IMR-90 (cell line): ENCODE data around the gene HMGCL. TPM values are rescaled to one million over a fixed set of nuclear protein-coding genes. Genes with fewer than 3 reads are reported as not detected.

ENCODE experiments used
- ATAC-seq: fragments of 200-7000 bp; cut with Tn5 transposase; 2 replicates; pipeline ENCODE4 v1.9.1; 2020; ENCODE audit warnings: low read depth, mild to moderate bottlenecking, moderate library complexity
- BruUV-seq: library from RNA; stranded (reverse); fragments of 400-500 nt; replicated peaks from 2 replicates; lab custom pipeline; 2021; lab: Mats Ljungman, UMichigan
- CTCF ChIA-PET: fragments of 300-600 bp; formaldehyde crosslinking; extraction: SDS; loops from one replicate; lab custom pipeline; 2021; ENCODE audit warnings: antibody characterized with exemption; lab: Yijun Ruan, JAX
- POLR2A ChIA-PET: fragments of 300-600 bp; sonication (Branson Sonifier 250); formaldehyde crosslinking; loops from one replicate; lab custom pipeline; 2022; ENCODE audit warnings: antibody characterized with exemption; ENCODE audit not compliant: unreplicated experiment; lab: Charles Lee
- DNase-seq: peaks from one replicate; pipeline ENCODE4 v3.0.0; 2013
- H2AFZ ChIP-seq: replicated peaks from 2 replicates; pipeline ENCODE3; 2013; ENCODE audit warnings: low read length, mild to moderate bottlenecking; ENCODE audit not compliant: poor library complexity
- H2AK5ac ChIP-seq: 2 replicates; pipeline ENCODE4 v1.6.1; 2013; ENCODE audit warnings: low read depth, low read length, inconsistent platforms
- H2AK9ac ChIP-seq: replicated peaks from 2 replicates; pipeline ENCODE3; 2013; ENCODE audit warnings: mild to moderate bottlenecking, low read depth, low read length, moderate library complexity; ENCODE audit not compliant: poor library complexity
- H2BK120ac ChIP-seq: 2 replicates; pipeline ENCODE4 v1.6.1; 2013; ENCODE audit warnings: low read depth, low read length, inconsistent platforms
- H2BK15ac ChIP-seq: 3 replicates; pipeline ENCODE4 v1.6.1; 2013; ENCODE audit warnings: low read depth, low read length, inconsistent platforms
- H2BK20ac ChIP-seq: 2 replicates; pipeline ENCODE4 v1.6.1; 2013; ENCODE audit warnings: low read depth, mild to moderate bottlenecking, inconsistent platforms, low read length, moderate library complexity
- H2BK5ac ChIP-seq: 2 replicates; pipeline ENCODE4 v1.6.1; 2013; ENCODE audit warnings: mild to moderate bottlenecking, low read depth, low read length, inconsistent platforms; ENCODE audit not compliant: poor library complexity, severe bottlenecking
- H3K14ac ChIP-seq: replicated peaks from 2 replicates; pipeline ENCODE4 v1.6.1; 2013; ENCODE audit warnings: low read depth, low read length, inconsistent platforms
- H3K18ac ChIP-seq: 2 replicates; pipeline ENCODE4 v1.6.1; 2013; ENCODE audit warnings: low read depth, low read length, control low read depth
- H3K23ac ChIP-seq: 2 replicates; pipeline ENCODE4 v1.6.1; 2013; ENCODE audit warnings: low read depth, low read length, inconsistent platforms
- H3K27ac ChIP-seq: 2 replicates; pipeline ENCODE4 v1.5.1; 2013; ENCODE audit warnings: mild to moderate bottlenecking, control low read depth, low read length; ENCODE audit not compliant: insufficient read depth
- H3K27me3 ChIP-seq: 2 replicates; pipeline ENCODE4 v1.6.1; 2013; ENCODE audit warnings: low read length; ENCODE audit not compliant: control insufficient read depth, insufficient read depth
- H3K36me3 ChIP-seq: 2 replicates; pipeline ENCODE4 v1.6.1; 2013; ENCODE audit warnings: low read length, mixed read lengths; ENCODE audit not compliant: control insufficient read depth, insufficient read depth
- H3K4ac ChIP-seq: 2 replicates; pipeline ENCODE4 v1.6.1; 2013; ENCODE audit warnings: low read depth, low read length, inconsistent platforms
- H3K4me1 ChIP-seq: 2 replicates; pipeline ENCODE4 v1.6.1; 2013; ENCODE audit warnings: low read length, mixed read lengths; ENCODE audit not compliant: control insufficient read depth, insufficient read depth
- H3K4me2 ChIP-seq: 2 replicates; pipeline ENCODE4 v1.6.1; 2013; ENCODE audit warnings: low read depth, mild to moderate bottlenecking, control low read depth, low read length, moderate library complexity
- H3K4me3 ChIP-seq: 2 replicates; pipeline ENCODE4 v1.5.1; 2013; ENCODE audit warnings: low read depth, mild to moderate bottlenecking, control low read depth, low read length, moderate library complexity; ENCODE audit not compliant: insufficient read depth
- H3K56ac ChIP-seq: 2 replicates; pipeline ENCODE4 v1.6.1; 2013; ENCODE audit warnings: low read length, inconsistent platforms; ENCODE audit not compliant: insufficient read depth; ENCODE audit errors: extremely low read depth
- H3K79me1 ChIP-seq, 2 experiments: 2 replicates each; pipeline ENCODE4 v1.6.1; 2013; ENCODE audit warnings: low read length in 2 of 2, inconsistent platforms in 1 of 2, low read depth in 1 of 2
- H3K9ac ChIP-seq: 2 replicates; pipeline ENCODE4 v1.6.1; 2013; ENCODE audit warnings: low read depth, low read length, control low read depth
- H3K9me1 ChIP-seq: 2 replicates; pipeline ENCODE4 v1.6.1; 2013; ENCODE audit warnings: low read length, inconsistent platforms; ENCODE audit not compliant: insufficient read depth
- H3K9me3 ChIP-seq: 2 replicates; pipeline ENCODE4 v1.6.1; 2013; ENCODE audit warnings: low read length; ENCODE audit not compliant: control insufficient read depth, insufficient read depth
- H4K20me1 ChIP-seq: 2 replicates; pipeline ENCODE4 v1.6.1; 2013; ENCODE audit warnings: low read length, inconsistent platforms; ENCODE audit not compliant: insufficient read depth
- H4K5ac ChIP-seq: 2 replicates; pipeline ENCODE4 v1.6.1; 2013; ENCODE audit warnings: mild to moderate bottlenecking, low read depth, low read length, control low read depth
- H4K8ac ChIP-seq, 2 experiments: 2 replicates each; pipeline ENCODE4 v1.6.1; 2013; ENCODE audit warnings: low read depth in 2 of 2, low read length in 2 of 2, control low read depth in 1 of 2, inconsistent platforms in 1 of 2
- H4K91ac ChIP-seq: 2 replicates; pipeline ENCODE4 v1.6.1; 2013; ENCODE audit warnings: low read depth, low read length, inconsistent platforms; ENCODE audit not compliant: insufficient read depth
- CEBPB ChIP-seq: IDR thresholded peaks from 2 replicates; pipeline ENCODE4 v1.6.1; 2012; ENCODE audit warnings: low read depth, low read length, improper control_type of control experiment
- CHD1 ChIP-seq: IDR thresholded peaks from 2 replicates; pipeline ENCODE4 v1.6.1; 2012; ENCODE audit warnings: low read depth, low read length, improper control_type of control experiment
- ELK1 ChIP-seq: fragments of 150-350 bp; IDR thresholded peaks from 2 replicates; pipeline ENCODE4 v1.6.1; 2016; ENCODE audit warnings: low read depth, mild to moderate bottlenecking, low read length, moderate library complexity, borderline replicate concordance
- MAFK ChIP-seq: IDR thresholded peaks from 2 replicates; pipeline ENCODE4 v1.6.1; 2012; ENCODE audit warnings: low read depth, low read length, improper control_type of control experiment
- MAZ ChIP-seq: IDR thresholded peaks from 2 replicates; pipeline ENCODE4 v1.6.1; 2012; ENCODE audit warnings: low read depth, mild to moderate bottlenecking, low read length, improper control_type of control experiment, moderate library complexity, borderline replicate concordance
- MXI1 ChIP-seq: IDR thresholded peaks from 2 replicates; pipeline ENCODE4 v1.6.1; 2012; ENCODE audit warnings: low read depth, mild to moderate bottlenecking, low read length, moderate library complexity, borderline replicate concordance
- NFE2L2 ChIP-seq: fragments of 150-350 bp; IDR thresholded peaks from 2 replicates; pipeline ENCODE4 v1.6.1; 2016; ENCODE audit warnings: low read depth, mild to moderate bottlenecking, low read length
- RAD21 ChIP-seq: IDR thresholded peaks from 2 replicates; pipeline ENCODE4 v1.6.1; 2012; ENCODE audit warnings: low read length, improper control_type of control experiment
- SMC3 ChIP-seq: fragments of 150-350 bp; IDR thresholded peaks from 2 replicates; pipeline ENCODE4 v1.6.1; 2016; ENCODE audit warnings: low read depth, mild to moderate bottlenecking, antibody characterized with exemption, low read length, moderate library complexity
- WGBS, 2 experiments: methylation state at CpG; one replicate each; pipeline versions ENCODE4 v1.1.5 to v1.1.7; 2013; ENCODE audit warnings: missing lambda C conversion rate in 2 of 2; ENCODE audit not compliant: insufficient read length in 1 of 2; ENCODE audit errors: extremely low coverage in 2 of 2; 5-methylcytosine and 5-hydroxymethylcytosine counted together
- dilution Hi-C: fragments of 300-500 bp; cut with HindIII; formaldehyde crosslinking; loops from one replicate; pipeline ENCODE4 v1.14.3; 2018; ENCODE audit warnings: low sequenced_read_pairs; ENCODE audit not compliant: unreplicated experiment
- in situ Hi-C: fragments of 300-500 bp; cut with MboI; formaldehyde crosslinking; loops from 3 replicates; pipeline ENCODE4 v1.14.3; 2019; ENCODE audit warnings: low sequenced_read_pairs, inconsistent platforms, mixed read lengths
- intact Hi-C: fragments of 100-400 bp; cut with micrococcal nuclease; formaldehyde crosslinking; loops from 2 replicates; pipeline ENCODE4 v1.10.0; 2022
- polyA plus RNA-seq, 3 experiments: library from polyadenylated mRNA; depleted of rRNA; stranded (reverse); fragments of >200 nt; gene quantifications; 2 replicates each; pipeline ENCODE4 v1.2.3, GENCODE V29; 2012; ENCODE audit warnings: low replicate concordance in 1 of 3
- total RNA-seq: library from RNA; depleted of rRNA; stranded (reverse); fragments of >200 nt; gene quantifications from 2 replicates; pipeline ENCODE4 v1.2.3, GENCODE V29; 2012
- TF ChIP-seq, protein P1 (sequence below): conservative IDR thresholded peaks from 2 replicates; pipeline ENCODE4 v1.5.1; 2012; ENCODE audit warnings: mild to moderate bottlenecking, low read depth, low read length, improper control_type of control experiment

Gene HMGCL
- total and polyA plus RNA-seq, 2 of the 4 experiments (the other 2 are of a cell fraction) = 30.6 to 33.5 TPM

DNA sequence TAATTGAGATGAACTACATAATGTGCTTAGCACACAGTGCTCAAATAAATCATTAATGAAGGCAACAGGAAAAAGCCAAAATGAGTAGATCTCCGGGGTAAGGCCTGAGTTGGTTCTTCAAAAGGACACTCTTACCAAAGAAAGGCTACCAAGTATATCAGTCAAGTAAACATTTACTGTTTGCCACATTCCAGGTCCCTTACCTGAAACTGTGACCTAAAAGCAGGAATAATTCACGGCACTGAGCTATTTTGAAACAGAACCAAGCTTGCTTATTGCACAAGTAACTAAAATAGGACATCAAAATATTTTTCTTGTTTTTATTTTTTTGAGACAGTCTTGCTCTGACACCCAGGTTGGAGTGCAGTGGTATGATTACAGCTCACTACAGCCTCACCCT lies 49.0 kb downstream of the HMGCL start (continued):
- TF ChIP-seq ELK1 = no peak

- Histone ChIP-seq H2BK15ac (no peak overlapping the region), H2BK5ac (no peak overlapping the region), H3K27me3 (no peaks in the 10 kb centered on the region), H3K9me3 (no peaks in the 10 kb centered on the region), H3K36me3 (0 out of 2 replicates have a peak, but pooled peaks cover 2% of the 10 kb centered on the region), H4K8ac (no peak overlapping the region), H3K4ac (no peak overlapping the region), H3K4me2 (no peak overlapping the region), H3K18ac (no peak overlapping the region), H2AFZ (no peak overlapping the region), H4K5ac (no peak overlapping the region), H2AK9ac (no peak overlapping the region), H2BK120ac (no peak overlapping the region), H4K20me1 (0 out of 2 replicates have a peak, but pooled peaks cover 7% of the 10 kb centered on the region), H3K9ac (no peak overlapping the region), H2BK20ac (no peak overlapping the region), H4K91ac (no peak overlapping the region), H3K4me1 (peaks cover 7% of the 10 kb centered on the region; the same call in 1 of the 2 replicates), H3K79me1 (peaks cover 19 to 25% of the 10 kb centered on the region in 2 experiments), H3K27ac (no peak overlapping the region), H3K4me3 (no peak overlapping the region), H2AK5ac (no peak overlapping the region), H3K23ac (no peak overlapping the region), H3K56ac (no peak overlapping the region), H3K9me1 (peaks cover 9% of the 10 kb centered on the region; the same call in 1 of the 2 replicates), H3K14ac (no peak overlapping the region)
- dilution Hi-C loops = no loop called here
- in situ Hi-C loops = no loop called here
- no CpG with 5 or more reads among the region's 6 CpGs for WGBS, 2 experiments
- DNase-seq (no peak), ATAC-seq (no peak)
- CTCF ChIA-PET = no interaction called here
- POLR2A ChIA-PET = no interaction called here
- intact Hi-C loops = loop anchor here (5.0 kb wide), 1 partner anchor 78 kb away; no protein-coding TSS in a partner anchor
- BruUV-seq = no TSS peak
- TF ChIP-seq MXI1 (no peak), CHD1 (no peak), ELK1 (no peak), MAZ (no peak), RAD21 (no peak), SMC3 (no peak), NFE2L2 (no peak), CEBPB (no peak), MAFK (no peak)
- TF ChIP-seq, protein P1, sequence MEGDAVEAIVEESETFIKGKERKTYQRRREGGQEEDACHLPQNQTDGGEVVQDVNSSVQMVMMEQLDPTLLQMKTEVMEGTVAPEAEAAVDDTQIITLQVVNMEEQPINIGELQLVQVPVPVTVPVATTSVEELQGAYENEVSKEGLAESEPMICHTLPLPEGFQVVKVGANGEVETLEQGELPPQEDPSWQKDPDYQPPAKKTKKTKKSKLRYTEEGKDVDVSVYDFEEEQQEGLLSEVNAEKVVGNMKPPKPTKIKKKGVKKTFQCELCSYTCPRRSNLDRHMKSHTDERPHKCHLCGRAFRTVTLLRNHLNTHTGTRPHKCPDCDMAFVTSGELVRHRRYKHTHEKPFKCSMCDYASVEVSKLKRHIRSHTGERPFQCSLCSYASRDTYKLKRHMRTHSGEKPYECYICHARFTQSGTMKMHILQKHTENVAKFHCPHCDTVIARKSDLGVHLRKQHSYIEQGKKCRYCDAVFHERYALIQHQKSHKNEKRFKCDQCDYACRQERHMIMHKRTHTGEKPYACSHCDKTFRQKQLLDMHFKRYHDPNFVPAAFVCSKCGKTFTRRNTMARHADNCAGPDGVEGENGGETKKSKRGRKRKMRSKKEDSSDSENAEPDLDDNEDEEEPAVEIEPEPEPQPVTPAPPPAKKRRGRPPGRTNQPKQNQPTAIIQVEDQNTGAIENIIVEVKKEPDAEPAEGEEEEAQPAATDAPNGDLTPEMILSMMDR = no peak
These were observed 50.9 kb downstream of the HMGCL start for GRCh38 chr1:23774174-23774880.
